Mononuclear cell (primary cell): Measurements from ENCODE around the gene KLF18. TPM values are rescaled to one million over a fixed set of nuclear protein-coding genes. Genes with fewer than 3 reads are reported as not detected.
"Not testable (repeated sequence)": the region's sequence is repeated elsewhere in the genome, so short reads cannot be mapped to it uniquely, and the experiment has no call there.

Source experiments
- H3K27me3 ChIP-seq: 2 replicates; pipeline ENCODE4 v1.6.0; 2011; ENCODE audit warnings: low read length, control low read depth; ENCODE audit not compliant: insufficient read depth
- H3K4me1 ChIP-seq: 2 replicates; pipeline ENCODE4 v1.5.1; 2011; ENCODE audit warnings: mild to moderate bottlenecking, low read length, control low read depth; ENCODE audit not compliant: insufficient read depth
- H3K4me3 ChIP-seq: 2 replicates; pipeline ENCODE4 v1.5.1; 2011; ENCODE audit warnings: mild to moderate bottlenecking, low read length, moderate library complexity
- H3K9me3 ChIP-seq: 2 replicates; pipeline ENCODE4 v1.5.1; 2011; ENCODE audit warnings: low read depth, mild to moderate bottlenecking, control low read depth, low read length
- total RNA-seq: library from RNA; depleted of rRNA; stranded (reverse); fragments of >200 nt; gene quantifications from one replicate; pipeline ENCODE4 v1.2.3, GENCODE V29; 2012

KLF18 gene
- total RNA-seq, 1 donor: not detected

- H3K4me3 ChIP-seq: no peak overlapping the region
- H3K4me1 ChIP-seq: no peaks in the 10 kb centered on the region
- no peaks in the 10 kb centered on the region for H3K9me3 ChIP-seq
- no peaks in the 10 kb centered on the region for H3K27me3 ChIP-seq
Measured at GRCh38 chr1:44138239-44138638, 3.2 kb downstream of the KLF18 start.

GRCh38 chr1:44135886-44136285, 5.5 kb downstream of the KLF18 start:
- Histone ChIP-seq H3K4me1 (no peaks in the 10 kb centered on the region), H3K4me3 (no peak overlapping the region), H3K27me3 (no peaks in the 10 kb centered on the region), H3K9me3 (no peaks in the 10 kb centered on the region)

- no peaks in the 10 kb centered on the region for H3K27me3 ChIP-seq
- H3K4me1 ChIP-seq: no peaks in the 10 kb centered on the region
- no peaks in the 10 kb centered on the region for H3K9me3 ChIP-seq
- H3K4me3 ChIP-seq: no peak overlapping the region
Measured at GRCh38 chr1:44134071-44134920, 7.1 kb downstream of the KLF18 start.

GRCh38 chr1:44131411-44131810, 10.0 kb downstream of the KLF18 start:
- Histone ChIP-seq H3K27me3 (no peaks in the 10 kb centered on the region), H3K9me3 (no peaks in the 10 kb centered on the region), H3K4me1 (no peaks in the 10 kb centered on the region), H3K4me3 (no peak overlapping the region)

GRCh38 chr1:44129616-44130500, 11.6 kb downstream of the KLF18 start:
- H3K27me3 ChIP-seq: peaks cover 4% of the 10 kb centered on the region
- no peaks in the 10 kb centered on the region for H3K9me3 ChIP-seq
- no peak overlapping the region for H3K4me3 ChIP-seq
- no peaks in the 10 kb centered on the region for H3K4me1 ChIP-seq

GRCh38 chr1:44120398-44120949, 21.0 kb downstream of the KLF18 start:
- Histone ChIP-seq H3K4me3 (no peak overlapping the region), H3K4me1 (no peaks in the 10 kb centered on the region), H3K9me3 (no peaks in the 10 kb centered on the region), H3K27me3 (peaks cover 9% of the 10 kb centered on the region)

GRCh38 chr1:44119525-44119924, 21.9 kb downstream of the KLF18 start:
- Histone ChIP-seq H3K4me3 (no peak overlapping the region), H3K27me3 (peaks cover 6% of the 10 kb centered on the region), H3K9me3 (no peaks in the 10 kb centered on the region), H3K4me1 (no peaks in the 10 kb centered on the region)

- Histone ChIP-seq H3K9me3 (no peaks in the 10 kb centered on the region), H3K4me1 (no peaks in the 10 kb centered on the region), H3K4me3 (no peak within 1 kb of the TSS), H3K27me3 (peaks cover 6% of the 10 kb centered on the region)
Measured at GRCh38 chr1:44118682-44119081, 22.7 kb downstream of the KLF18 start, which contains the start of gene KLF17. Gene KLF17 (plus strand): TSS chr1:44118821. CDS start chr1:44118908, 87 bp downstream.

- not testable (repeated sequence) for H3K27me3 ChIP-seq, H3K9me3 ChIP-seq, H3K4me3 ChIP-seq, H3K4me1 ChIP-seq
Measured at GRCh38 chr1:44117272-44117671, 24.2 kb downstream of the KLF18 start.

GRCh38 chr1:44114098-44114497, 27.3 kb downstream of the KLF18 start:
- H3K27me3 ChIP-seq: no peaks in the 10 kb centered on the region
- no peaks in the 10 kb centered on the region for H3K4me1 ChIP-seq
- H3K4me3 ChIP-seq: no peak overlapping the region
- H3K9me3 ChIP-seq: no peaks in the 10 kb centered on the region

- Histone ChIP-seq H3K4me1 (no peaks in the 10 kb centered on the region), H3K27me3 (no peaks in the 10 kb centered on the region), H3K9me3 (no peaks in the 10 kb centered on the region), H3K4me3 (no peak overlapping the region)
Measured at GRCh38 chr1:44113095-44113609, 28.3 kb downstream of the KLF18 start.

- H3K9me3 ChIP-seq: no peaks in the 10 kb centered on the region
- no peaks in the 10 kb centered on the region for H3K4me1 ChIP-seq
- no peak overlapping the region for H3K4me3 ChIP-seq
- no peaks in the 10 kb centered on the region for H3K27me3 ChIP-seq
Measured at GRCh38 chr1:44112486-44112885, 28.9 kb downstream of the KLF18 start.

- Histone ChIP-seq H3K9me3 (no peaks in the 10 kb centered on the region), H3K27me3 (no peaks in the 10 kb centered on the region), H3K4me1 (no peaks in the 10 kb centered on the region), H3K4me3 (no peak overlapping the region)
Measured at GRCh38 chr1:44111861-44112260, 29.6 kb downstream of the KLF18 start.

GRCh38 chr1:44110916-44111315, 30.5 kb downstream of the KLF18 start:
- Histone ChIP-seq H3K4me1 (no peaks in the 10 kb centered on the region), H3K27me3 (peaks cover 2% of the 10 kb centered on the region), H3K4me3 (no peak overlapping the region), H3K9me3 (no peaks in the 10 kb centered on the region)

- Histone ChIP-seq H3K27me3 (peaks cover 2% of the 10 kb centered on the region), H3K4me1 (no peaks in the 10 kb centered on the region), H3K9me3 (no peaks in the 10 kb centered on the region), H3K4me3 (no peak overlapping the region)
Measured at GRCh38 chr1:44108971-44109370, 32.5 kb downstream of the KLF18 start.
